ENCODE data around the gene SBF1.
A peak's percentile ranks its signal among the peaks of the same experiment; 100 is the strongest.
"Not testable (repeated sequence)": the region's sequence is repeated elsewhere in the genome, so short reads cannot be mapped to it uniquely, and the experiment has no call there.

Gene SBF1

DNA sequence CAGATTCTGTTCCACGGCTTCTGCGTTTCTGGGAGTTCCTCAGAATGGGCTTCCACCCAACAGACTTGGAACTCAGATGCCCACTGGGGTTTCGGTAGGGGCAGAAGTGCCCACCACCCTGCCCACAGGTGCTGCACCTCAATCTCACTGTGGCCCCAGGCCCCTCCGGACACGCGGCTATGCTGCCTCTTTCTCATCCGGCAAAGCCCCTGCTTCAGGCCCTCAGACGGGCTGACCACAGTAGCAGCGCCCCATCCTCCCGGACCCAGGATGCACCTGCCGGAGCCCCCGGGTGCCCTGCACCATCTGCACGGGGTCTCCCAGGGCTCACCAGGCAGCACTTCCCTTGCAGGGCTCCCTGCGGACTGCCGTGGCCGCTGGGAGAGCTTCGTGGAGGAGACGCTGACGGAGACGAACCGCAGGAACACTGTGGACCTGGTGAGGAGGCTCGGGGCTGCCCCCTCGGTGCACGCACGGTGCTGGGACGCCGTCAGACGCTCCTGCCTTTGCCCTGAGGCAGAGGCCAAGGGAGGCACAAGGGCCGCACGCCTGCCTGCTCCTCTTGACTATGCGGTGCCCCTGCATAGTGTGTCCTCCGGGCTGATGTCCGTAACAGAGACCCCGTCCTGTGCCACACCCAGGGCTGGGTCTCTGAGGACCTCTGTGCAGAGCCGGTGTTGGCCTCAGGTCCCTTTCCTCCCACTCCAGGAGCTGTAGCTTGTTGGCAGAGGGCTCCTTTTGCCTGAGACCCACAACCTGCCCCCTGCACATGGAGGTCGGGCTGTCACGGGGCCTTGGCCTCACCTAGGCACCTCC lies 38.6 kb downstream of the SBF1 start:
- DNase-seq, result peak in 2 of 10 donors; percentile 72 to 77

DNA sequence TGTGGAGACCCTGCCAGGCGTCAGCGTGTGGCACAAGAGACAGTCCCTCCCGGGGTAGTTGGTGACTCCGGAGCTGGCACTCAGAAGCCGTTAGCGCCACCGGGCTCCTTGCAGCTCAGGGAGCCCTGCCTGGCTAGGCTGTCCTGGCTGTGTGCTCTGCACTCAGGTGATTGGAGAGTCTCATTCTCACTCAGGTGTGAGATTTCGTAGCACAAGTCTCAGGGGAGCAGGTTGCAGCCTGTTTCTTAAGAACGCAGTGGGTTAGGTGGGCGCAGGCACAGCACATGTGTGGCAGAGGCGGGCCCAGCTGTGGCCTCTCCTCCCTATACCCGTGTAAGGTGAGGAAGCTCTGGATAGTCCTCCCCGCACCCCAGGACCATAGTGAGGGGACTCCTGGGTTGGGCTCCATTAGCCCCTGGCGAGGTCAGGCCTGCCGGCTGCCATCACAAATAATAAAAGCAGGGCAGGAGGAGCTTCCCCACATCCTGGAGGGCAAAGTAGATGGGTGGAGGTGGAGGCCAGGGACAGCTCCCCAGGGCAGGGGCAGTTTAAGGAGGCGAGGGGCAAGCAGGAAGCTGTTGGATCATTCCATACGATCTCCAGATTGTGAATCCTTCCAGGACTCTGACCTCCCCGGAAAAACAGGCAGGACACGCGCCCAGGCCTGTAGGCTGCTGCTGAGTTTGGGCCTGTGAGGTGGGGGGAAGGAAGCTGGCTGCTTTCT lies 39.4 kb downstream of the SBF1 start:
- DNase-seq, result peak in 2 of 10 donors; percentile 55 to 60
- intact Hi-C loops (cut with DNase I), result no loop called here

More for the DNA sequence above, 38.6 kb downstream of the SBF1 start:
- intact Hi-C loops (cut with DNase I), result no loop called here

- intact Hi-C loops (cut with DNase I), result no loop called here
- peak in 2 of 10 donors; percentile 75 for DNase-seq
These were observed 40.0 kb downstream of the SBF1 start for GRCh38 chr22:50434849-50435248.

DNA sequence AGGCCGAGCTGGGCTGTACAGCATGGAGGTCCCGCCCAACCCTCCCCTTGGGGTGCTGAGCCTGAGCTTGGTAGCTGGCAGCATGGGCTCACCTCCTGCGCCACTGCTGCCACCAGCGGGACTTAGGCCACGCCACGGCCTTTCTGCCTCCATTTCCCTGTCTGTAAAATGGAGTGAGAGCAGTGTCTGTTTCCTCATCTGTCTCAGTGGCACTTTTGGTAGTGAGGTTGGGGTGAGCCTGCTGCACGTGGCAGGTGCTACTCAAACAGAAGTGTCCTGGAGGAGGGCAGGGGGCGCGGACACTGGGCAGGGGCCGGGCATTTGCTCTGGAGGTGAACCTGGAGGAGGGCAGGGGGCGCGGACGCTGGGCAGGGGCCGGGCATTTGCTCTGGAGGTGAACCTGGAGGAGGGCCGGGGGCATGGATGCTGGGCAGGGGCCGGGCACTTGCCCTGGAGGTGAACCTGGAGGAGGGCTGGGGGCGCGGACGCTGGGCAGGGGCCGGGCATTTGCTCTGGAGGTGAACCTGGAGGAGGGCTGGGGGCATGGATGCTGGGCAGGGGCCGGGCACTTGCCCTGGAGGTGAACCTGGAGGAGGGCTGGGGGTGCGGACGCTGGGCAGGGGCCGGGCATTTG lies 41.8 kb downstream of the SBF1 start:
- intact Hi-C loops (cut with DNase I), result not testable (repeated sequence)
- DNase-seq, result peak in 2 of 10 donors; percentile 56 to 61

GRCh38 chr22:50432131-50432876 lies 42.5 kb downstream of the SBF1 start:
- peak in 3 of 10 donors; percentile 59 to 70 (median 63) for DNase-seq
- intact Hi-C loops (cut with DNase I), result no loop called here

DNA sequence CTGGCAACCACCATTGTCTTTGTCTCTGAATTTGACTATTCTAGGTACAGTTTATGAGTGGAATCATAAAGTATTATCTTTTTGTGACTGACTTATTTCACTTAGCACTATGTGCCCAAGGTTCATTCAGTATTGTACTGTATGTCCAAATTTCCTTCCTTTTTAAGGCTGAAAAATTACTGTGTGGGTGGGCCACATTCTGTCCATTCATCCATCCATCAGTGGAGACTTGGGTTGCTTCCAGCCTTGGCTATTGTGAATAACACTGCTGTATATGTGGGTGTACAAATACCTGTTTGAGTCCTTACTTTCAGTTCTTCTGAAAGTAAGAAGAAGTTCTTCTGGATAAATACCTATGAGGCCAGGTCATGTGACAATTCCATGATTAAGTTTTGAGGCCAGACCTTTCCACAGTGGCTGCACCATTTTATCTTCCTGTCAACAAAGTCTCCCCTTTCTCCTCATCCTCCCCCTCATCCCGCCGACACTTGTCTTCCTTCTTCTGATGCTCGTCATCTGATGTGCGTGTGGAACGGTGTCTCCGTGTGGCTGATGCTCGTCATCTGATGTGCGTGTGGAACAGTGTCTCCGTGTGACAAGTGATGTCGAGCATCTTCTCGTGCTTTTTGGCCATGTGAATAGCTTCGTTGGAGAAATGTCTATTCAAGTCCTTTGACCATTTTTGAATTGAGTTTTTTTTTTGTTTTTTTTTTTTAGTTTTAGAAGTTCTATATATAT lies 49.5 kb downstream of the SBF1 start:
- intact Hi-C loops (cut with DNase I), result no loop called here
- no peak for DNase-seq

DNA sequence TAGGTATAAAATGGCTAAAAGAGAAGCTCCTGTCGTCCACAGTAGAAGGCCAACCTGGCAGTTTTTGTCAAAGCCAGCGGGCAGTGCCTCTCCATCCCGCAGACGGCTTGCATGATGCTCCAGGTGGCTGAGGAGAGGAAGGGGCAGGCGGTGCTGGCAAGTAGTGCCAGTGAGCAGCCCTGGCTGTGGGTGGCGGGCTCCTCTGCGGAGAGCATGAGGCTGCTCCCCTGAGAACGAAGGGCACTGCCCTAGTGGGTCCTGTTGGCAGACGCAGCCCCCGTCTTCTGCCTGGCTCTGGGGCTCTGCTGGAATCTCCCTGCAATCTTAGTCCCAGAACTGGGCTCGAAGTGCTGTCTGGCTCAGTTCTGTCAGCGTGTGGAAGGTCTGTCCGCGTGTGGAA lies 50.9 kb downstream of the SBF1 start:
- intact Hi-C loops (cut with DNase I), result no loop called here
- DNase-seq, result peak in 1 of 10 donors; percentile 77

GRCh38 chr22:50422961-50423815 lies 51.6 kb downstream of the SBF1 start:
- peak in 1 of 10 donors; percentile 84 for DNase-seq
- intact Hi-C loops (cut with DNase I), result no loop called here

GRCh38 chr22:50422046-50422445 lies 52.8 kb downstream of the SBF1 start:
- peak in 1 of 10 donors; percentile 67 for DNase-seq
- intact Hi-C loops (cut with DNase I), result no loop called here

GRCh38 chr22:50420581-50420980 lies 54.3 kb downstream of the SBF1 start:
- intact Hi-C loops (cut with DNase I), result no loop called here
- peak in 1 of 10 donors; percentile 71 for DNase-seq

GRCh38 chr22:50420015-50420414 lies 54.8 kb downstream of the SBF1 start:
- DNase-seq, result peak in 1 of 10 donors; percentile 68
- intact Hi-C loops (cut with DNase I), result no loop called here

DNA sequence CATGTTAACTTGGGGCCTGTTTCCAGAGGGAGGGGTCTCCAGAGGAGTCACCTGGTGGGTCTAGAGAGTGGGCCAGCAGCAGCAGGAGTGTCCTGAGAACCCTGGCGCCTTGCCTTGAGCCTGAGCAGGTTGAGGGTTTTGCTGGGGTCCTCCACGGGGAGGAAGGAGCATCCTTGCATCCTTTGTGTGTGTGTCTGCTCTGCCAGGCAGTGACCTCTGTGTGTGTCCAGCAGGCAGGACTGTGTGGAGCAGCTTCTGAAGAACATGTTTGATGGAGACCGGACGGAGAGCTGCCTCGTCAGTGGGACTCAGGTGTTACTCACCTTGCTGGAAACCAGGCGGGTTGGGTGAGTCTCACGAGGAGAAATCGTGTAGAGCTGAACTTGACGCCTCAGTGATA lies 55.7 kb downstream of the SBF1 start:
- intact Hi-C loops (cut with DNase I), result no loop called here
- peak in 1 of 10 donors; percentile 64 for DNase-seq

DNA sequence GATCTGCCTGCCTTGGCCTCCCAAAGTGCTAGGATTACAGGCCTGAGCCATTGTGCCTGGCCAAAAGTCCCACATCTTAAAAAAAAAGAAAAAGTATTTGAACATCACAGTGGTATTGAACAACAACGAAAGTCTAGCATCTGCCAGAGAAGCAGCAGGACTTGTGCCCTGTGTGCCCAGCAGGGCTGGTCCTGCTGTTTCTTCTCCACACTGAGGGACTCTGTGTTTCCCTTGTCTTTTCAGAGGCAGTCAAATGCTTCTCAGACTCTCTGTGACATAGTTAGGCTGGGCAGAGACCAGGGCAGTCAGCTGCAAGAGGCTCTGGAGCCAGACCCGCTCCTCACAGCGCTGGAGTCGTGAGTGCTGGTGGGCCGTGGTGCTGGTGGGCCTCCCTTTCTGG lies 56.2 kb downstream of the SBF1 start:
- intact Hi-C loops (cut with DNase I), result no loop called here
- DNase-seq, result peak in 2 of 10 donors; percentile 32 to 89

DNA sequence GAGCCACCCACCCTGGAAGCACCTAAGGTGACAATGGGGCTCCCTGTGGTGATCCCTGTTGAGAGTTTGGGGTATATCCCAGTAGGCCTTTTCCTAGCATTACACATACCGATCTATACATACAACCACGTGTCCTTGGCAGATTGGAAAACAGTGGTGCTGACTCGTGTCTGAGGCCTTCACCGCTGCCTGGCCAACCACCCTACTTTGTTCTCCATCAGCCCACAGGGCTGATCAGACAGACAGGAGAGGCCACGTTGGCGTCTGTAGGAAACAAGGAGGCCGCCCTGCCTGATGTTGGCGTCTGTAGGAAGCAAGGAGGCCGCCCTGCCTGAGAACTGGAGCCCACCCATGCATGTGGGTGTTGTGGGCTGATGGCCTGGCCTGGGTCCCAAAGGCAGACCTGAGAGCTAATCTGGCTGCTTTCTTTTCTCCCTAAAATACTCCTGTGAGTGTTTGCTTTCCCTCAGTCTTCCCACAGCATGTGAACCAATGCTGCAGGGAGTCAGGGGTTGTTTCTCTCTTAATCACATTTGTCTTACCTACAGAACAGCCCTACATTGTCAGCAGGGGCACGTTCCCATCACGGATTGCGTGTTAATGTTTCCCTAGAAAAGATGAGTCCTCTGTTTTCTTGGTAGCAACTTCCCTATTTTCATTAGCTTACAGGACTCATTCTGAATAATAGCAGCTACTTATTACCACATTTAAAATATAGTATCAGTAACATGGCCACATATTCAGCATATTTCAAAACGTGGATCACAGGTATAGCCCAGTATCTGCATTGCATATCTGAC lies 57.2 kb downstream of the SBF1 start:
- intact Hi-C loops (cut with DNase I), result no loop called here
- peak in 1 of 10 donors; percentile 81 for DNase-seq

DNA sequence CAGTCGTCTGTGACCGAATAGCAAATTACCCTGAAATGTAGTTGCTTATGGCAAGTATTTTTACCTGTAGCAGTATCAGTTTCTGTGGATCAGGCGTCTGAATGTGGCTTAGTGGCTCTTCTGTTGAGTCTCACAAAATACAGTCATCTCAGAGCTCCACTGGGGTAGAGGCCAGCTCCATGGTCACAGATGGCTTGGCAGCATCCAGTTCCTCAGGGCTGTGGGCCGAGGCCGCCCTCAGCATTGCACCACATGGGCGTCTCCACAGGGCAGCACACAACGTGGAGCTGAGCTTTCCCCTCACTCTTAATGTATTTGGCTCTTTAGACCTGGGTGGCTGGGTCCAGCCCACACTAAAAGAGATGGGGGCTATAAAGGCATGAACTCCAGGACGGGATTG lies 57.8 kb downstream of the SBF1 start:
- intact Hi-C loops (cut with DNase I), result no loop called here
- peak in 3 of 10 donors; percentile 39 to 89 (median 51) for DNase-seq

- DNase-seq, result peak in 1 of 10 donors; percentile 70
- intact Hi-C loops (cut with DNase I), result no loop called here
These were observed 59.4 kb downstream of the SBF1 start for GRCh38 chr22:50415426-50415825.

- DNase-seq, result peak in 1 of 10 donors; percentile 76
- intact Hi-C loops (cut with DNase I), result no loop called here
These were observed 60.2 kb downstream of the SBF1 start for GRCh38 chr22:50414476-50415248.
